Measurements from ENCODE around the gene DPP3. TPM values are rescaled to one million over a fixed set of nuclear protein-coding genes. Genes with fewer than 3 reads are reported as not detected.

Gene DPP3
- total RNA-seq, 1 experiment from 2014 or later: 135 TPM

DNA sequence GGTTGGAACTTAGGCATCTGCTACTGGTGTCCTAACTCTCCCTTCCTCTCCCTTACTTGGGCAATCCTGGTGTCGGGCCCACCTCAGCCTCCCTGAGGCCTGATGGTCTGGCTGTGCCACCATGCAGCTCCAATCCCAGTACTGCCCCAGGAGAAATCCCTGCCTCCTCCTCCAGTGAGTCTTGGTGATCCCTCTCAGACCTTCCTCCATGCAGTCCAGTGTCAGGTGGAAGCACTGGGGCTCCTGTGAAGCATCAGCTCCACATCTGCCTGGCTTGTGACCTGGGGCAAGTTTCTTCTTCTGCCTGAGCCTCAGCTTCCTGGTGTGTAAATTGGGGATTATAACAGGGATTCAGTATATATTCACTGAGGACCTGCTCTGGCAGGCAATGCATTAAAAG is 15.3 kb upstream of the DPP3 start:
- Histone ChIP-seq H3K9me2 (replicated peaks; ENCODE audit: low read length) (no peaks in the 10 kb centered on the region), H3F3A (ENCODE audit: low read length, unreplicated experiment) (no peaks in the 10 kb centered on the region), H3K9me3 (ENCODE audit: low read length) (no peaks in the 10 kb centered on the region), H3K79me2 (ENCODE audit: low read length) (peaks cover 14% of the 10 kb centered on the region), H3K27ac (ENCODE audit: low read length) (no peak overlapping the region), H4K20me1 (ENCODE audit: low read length) (no peaks in the 10 kb centered on the region), H3K4me1 (ENCODE audit: insufficient read depth, low read length) (peaks cover 20% of the 10 kb centered on the region), H3K36me3 (ENCODE audit: low read depth, low read length) (no peaks in the 10 kb centered on the region), H3K9ac (ENCODE audit: low read length) (no peak overlapping the region), H3K27me3 (ENCODE audit: low read length) (no peaks in the 10 kb centered on the region), H3K4me2 (ENCODE audit: low read length) (no peak overlapping the region), H2AFZ (ENCODE audit: low read length) (no peak overlapping the region), H3K4me3 (ENCODE audit: low read length) (no peak overlapping the region)
- no TSS peak for BruUV-seq (replicated peaks)
- TF ChIP-seq CTCF (conservative IDR thresholded peaks at IDR 0.05; ENCODE audit: low read depth, low read length) (no peak), EZH2 (IDR thresholded peaks at IDR 0.05; ENCODE audit: low read length, unreplicated experiment) (no peak), EZH2phosphoT487 (IDR thresholded peaks at IDR 0.05; ENCODE audit: borderline replicate concordance, low read length) (no peak)
- CTCF ChIA-PET: no interaction called here
- intact Hi-C loops (cut with micrococcal nuclease): no loop called here
- POLR2A ChIA-PET (ENCODE audit: unreplicated experiment): no interaction called here
- ATAC-seq (no peak), DNase-seq (no peak)

- no peak for DNase-seq
- no peaks in the 10 kb centered on the region for H3K36me3 ChIP-seq (ENCODE audit: low read depth, low read length)
- H3K9me2 ChIP-seq (replicated peaks; ENCODE audit: low read length): no peaks in the 10 kb centered on the region
- ChIA-PET POLR2A (ENCODE audit: unreplicated experiment) (no interaction called here), CTCF (interaction anchor here (0.6 to 1.4 kb wide), 2 partner anchors 27 to 151 kb away, joined by 5 to 9 read pairs; partner anchors contain the start of genes MRPL11 and RBM14)
- peak overlapping the region; percentile 100 for H2AFZ ChIP-seq (ENCODE audit: low read length)
- H3K79me2 ChIP-seq (ENCODE audit: low read length): peaks cover 14% of the 10 kb centered on the region
- H3F3A ChIP-seq (ENCODE audit: low read length, unreplicated experiment): no peaks in the 10 kb centered on the region
- H3K4me2 ChIP-seq (ENCODE audit: low read length): peak overlapping the region; percentile 99
- no peak for ATAC-seq
- H3K4me1 ChIP-seq (ENCODE audit: insufficient read depth, low read length): peaks cover 20% of the 10 kb centered on the region
- TF ChIP-seq EZH2phosphoT487 (IDR thresholded peaks at IDR 0.05; ENCODE audit: borderline replicate concordance, low read length): no peak
- TF ChIP-seq EZH2 (IDR thresholded peaks at IDR 0.05; ENCODE audit: low read length, unreplicated experiment): no peak
- no peak for TF ChIP-seq CTCF (conservative IDR thresholded peaks at IDR 0.05; ENCODE audit: low read depth, low read length)
- H3K27me3 ChIP-seq (ENCODE audit: low read length): no peaks in the 10 kb centered on the region
- H3K4me3 ChIP-seq (ENCODE audit: low read length): peak overlapping the region; percentile 92; the same call in 1 of the 2 replicates
- BruUV-seq (replicated peaks): no TSS peak
- H4K20me1 ChIP-seq (ENCODE audit: low read length): no peaks in the 10 kb centered on the region
- no peaks in the 10 kb centered on the region for H3K9me3 ChIP-seq (ENCODE audit: low read length)
- intact Hi-C loops (cut with micrococcal nuclease): loop anchor here (2.0 kb wide), 1 partner anchor 27 kb away; the partner anchor contains the start of gene MRPL11
- no peak overlapping the region for H3K9ac ChIP-seq (ENCODE audit: low read length)
- no peak overlapping the region for H3K27ac ChIP-seq (ENCODE audit: low read length)
These were observed 14.6 kb upstream of the DPP3 start for GRCh38 chr11:66465373-66466224.

Data from PC-3 (cell line).